HepG2 (cell line): ENCODE measurements around the gene RBM23. TPM values are rescaled to one million over a fixed set of nuclear protein-coding genes. Genes with fewer than 3 reads are reported as not detected.

Experiments used
- ARNT ChIP-seq: fragments of 450-650 bp; IDR thresholded peaks from 2 replicates; pipeline ENCODE4 v1.6.1; 2017
- ATAD3A ChIP-seq: sonication (generic); formaldehyde crosslinking; IDR thresholded peaks from 2 replicates; pipeline ENCODE4 v1.4.0; 2020; ENCODE audit warnings: missing genetic modification reagents
- CCDC6 ChIP-seq: sonication (generic); formaldehyde crosslinking; IDR thresholded peaks from 2 replicates; pipeline ENCODE4 v1.8.1; 2022; ENCODE audit warnings: mild to moderate bottlenecking, missing genetic modification reagents, moderate library complexity
- CREBL2 ChIP-seq: sonication (generic); formaldehyde crosslinking; IDR thresholded peaks from 2 replicates; pipeline ENCODE4 v1.8.1; 2023; ENCODE audit warnings: missing genetic modification reagents, mild to moderate bottlenecking, borderline replicate concordance
- NR2F1 ChIP-seq, 2 experiments: fragments of 450-650 bp in 1 of 2; formaldehyde crosslinking in 1 of 2; IDR thresholded peaks; 2 replicates each; pipeline versions ENCODE4 v1.5.0 to v1.6.1; 2016 to 2020; ENCODE audit warnings: mild to moderate bottlenecking in 1 of 2, missing compliant biosample characterization in 1 of 2, missing genetic modification reagents in 1 of 2, moderate library complexity in 1 of 2
- NRL ChIP-seq: sonication (generic); formaldehyde crosslinking; IDR thresholded peaks from 2 replicates; pipeline ENCODE4 v1.5.0; 2020; ENCODE audit warnings: missing genetic modification reagents, mild to moderate bottlenecking, moderate library complexity, borderline replicate concordance
- RERE ChIP-seq: IDR thresholded peaks from 2 replicates; pipeline ENCODE4 v1.6.1; 2016; ENCODE audit warnings: low read depth, missing genetic modification reagents, missing compliant biosample characterization
- SAFB2 ChIP-seq: sonication (generic); formaldehyde crosslinking; IDR thresholded peaks from 2 replicates; pipeline ENCODE4 v1.5.1; 2020; ENCODE audit warnings: missing genetic modification reagents, low read depth, mild to moderate bottlenecking, borderline replicate concordance
- SOX13 ChIP-seq, 3 experiments: fragments of 450-650 bp in 1 of 3; sonication (generic) in 1 of 3; formaldehyde crosslinking in 1 of 3; IDR thresholded peaks in 2 of 3; conservative IDR thresholded peaks in 1 of 3; 2 replicates each; pipeline versions ENCODE4 v1.5.0 to v1.6.1; 2016 to 2020; ENCODE audit warnings: antibody characterized with exemption in 1 of 3, mild to moderate bottlenecking in 1 of 3, missing compliant biosample characterization in 1 of 3, missing genetic modification reagents in 1 of 3, moderate library complexity in 1 of 3
- YEATS4 ChIP-seq: sonication (generic); formaldehyde crosslinking; IDR thresholded peaks from 2 replicates; pipeline ENCODE4 v1.4.0; 2020; ENCODE audit warnings: missing genetic modification reagents, borderline replicate concordance
- ZBTB42 ChIP-seq: sonication (generic); formaldehyde crosslinking; IDR thresholded peaks from 2 replicates; pipeline ENCODE4 v1.5.0; 2020; ENCODE audit warnings: mild to moderate bottlenecking, missing genetic modification reagents
- ZNF572 ChIP-seq: sonication (generic); formaldehyde crosslinking; IDR thresholded peaks from 2 replicates; pipeline ENCODE4 v1.5.1; 2020; ENCODE audit warnings: mild to moderate bottlenecking, missing genetic modification reagents
- ZNF746 ChIP-seq: sonication (generic); formaldehyde crosslinking; IDR thresholded peaks from 2 replicates; pipeline ENCODE4 v1.8.0; 2022; ENCODE audit warnings: mild to moderate bottlenecking, missing genetic modification reagents
- polyA plus RNA-seq, 8 experiments: library from polyadenylated mRNA; depleted of rRNA in 3 of 8; stranded (reverse) in 7 of 8; unstranded in 1 of 8; fragments of >200 nt; fragmentation: Illumina TruSeq in 4 of 8; extraction: Trizol in 4 of 8; gene quantifications; 2 replicates each; pipeline versions ENCODE4 v1.2.1 to v1.2.3, GENCODE V29; 2011 to 2016; ENCODE audit warnings: low read depth in 4 of 8, missing spikeins in 1 of 8, mixed read lengths in 1 of 8; ENCODE audit not compliant: insufficient read depth in 1 of 8
- total RNA-seq, 5 experiments: library from RNA; depleted of rRNA; stranded (reverse); fragments of >200 nt; fragmentation: Illumina TruSeq; extraction: Trizol; gene quantifications; 2 replicates each; pipeline ENCODE4 v1.2.3, GENCODE V29; 2016; ENCODE audit warnings: low read depth in 1 of 5
- TF ChIP-seq, protein P1 (sequence below): sonication (generic); formaldehyde crosslinking; IDR thresholded peaks from 2 replicates; pipeline ENCODE4 v1.9.0; 2021; ENCODE audit warnings: missing genetic modification reagents, mild to moderate bottlenecking, borderline replicate concordance
- TF ChIP-seq, protein P2 (sequence below): sonication (generic); formaldehyde crosslinking; IDR thresholded peaks from 2 replicates; pipeline ENCODE4 v1.4.0; 2020; ENCODE audit warnings: mild to moderate bottlenecking, missing genetic modification reagents
- TF ChIP-seq, protein P3 (sequence below): sonication (generic); formaldehyde crosslinking; IDR thresholded peaks from 2 replicates; pipeline ENCODE4 v1.5.1; 2020; ENCODE audit warnings: mild to moderate bottlenecking, missing genetic modification reagents

RBM23 gene
- total and polyA plus RNA-seq, 2 of the 13 experiments (the other 11 are each of a cell fraction or from before 2014, with no cell fraction given): 1.5 to 2.1 TPM

DNA sequence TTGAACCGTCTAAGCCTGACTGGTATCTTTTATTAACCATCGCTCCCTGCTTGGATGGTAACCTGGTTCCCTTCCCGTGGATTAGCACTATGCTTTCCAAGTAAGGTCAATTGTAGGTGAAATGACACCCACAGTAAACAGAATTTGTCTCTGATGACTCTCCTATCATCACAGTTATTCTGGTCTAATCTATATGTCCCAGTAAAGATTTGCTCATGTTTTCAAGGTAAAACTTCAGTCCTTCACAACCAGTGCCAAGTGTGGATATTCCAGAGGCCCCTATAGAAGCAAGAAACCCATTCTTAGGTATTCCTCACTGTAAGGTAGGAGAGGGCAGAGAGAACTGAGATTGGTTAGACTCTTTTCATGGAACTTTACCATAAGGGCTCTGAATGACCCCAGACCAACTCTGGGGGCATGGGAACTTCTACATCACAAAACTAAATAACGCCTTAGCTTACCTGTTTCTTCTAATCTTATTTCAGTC is 47.9 kb upstream of the RBM23 start (continued):
- 0 out of 2 replicates have a peak, but pooled peaks have one; percentile 16 for TF ChIP-seq CREBL2 (CRISPR knock-in tag)
- TF ChIP-seq ZNF572: no peak
- no peak for TF ChIP-seq NRL (CRISPR knock-in tag)
- TF ChIP-seq, protein P1, sequence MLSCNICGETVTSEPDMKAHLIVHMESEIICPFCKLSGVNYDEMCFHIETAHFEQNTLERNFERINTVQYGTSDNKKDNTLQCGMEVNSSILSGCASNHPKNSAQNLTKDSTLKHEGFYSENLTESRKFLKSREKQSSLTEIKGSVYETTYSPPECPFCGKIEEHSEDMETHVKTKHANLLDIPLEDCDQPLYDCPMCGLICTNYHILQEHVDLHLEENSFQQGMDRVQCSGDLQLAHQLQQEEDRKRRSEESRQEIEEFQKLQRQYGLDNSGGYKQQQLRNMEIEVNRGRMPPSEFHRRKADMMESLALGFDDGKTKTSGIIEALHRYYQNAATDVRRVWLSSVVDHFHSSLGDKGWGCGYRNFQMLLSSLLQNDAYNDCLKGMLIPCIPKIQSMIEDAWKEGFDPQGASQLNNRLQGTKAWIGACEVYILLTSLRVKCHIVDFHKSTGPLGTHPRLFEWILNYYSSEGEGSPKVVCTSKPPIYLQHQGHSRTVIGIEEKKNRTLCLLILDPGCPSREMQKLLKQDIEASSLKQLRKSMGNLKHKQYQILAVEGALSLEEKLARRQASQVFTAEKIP (CRISPR knock-in tag): no peak
- no peak for TF ChIP-seq SOX13 (IDR thresholded peaks at IDR 0.05)
- no peak for TF ChIP-seq SOX13 (CRISPR knock-in tag; conservative IDR thresholded peaks at IDR 0.05 in 1 of 2, IDR thresholded peaks at IDR 0.05 in 1 of 2)
- no peak for TF ChIP-seq SAFB2 (CRISPR knock-in tag)
- TF ChIP-seq YEATS4 (CRISPR knock-in tag): no peak
- TF ChIP-seq ARNT: no peak
- no peak for TF ChIP-seq CCDC6 (CRISPR knock-in tag)
- TF ChIP-seq ZNF746 (CRISPR knock-in tag): no peak
- TF ChIP-seq RERE (CRISPR knock-in tag): no peak
- TF ChIP-seq ZBTB42 (CRISPR knock-in tag): no peak
- TF ChIP-seq NR2F1 (CRISPR knock-in tag; IDR thresholded peaks at IDR 0.05): no peak; a peak in 1 of 4 replicates
- TF ChIP-seq, protein P2, sequence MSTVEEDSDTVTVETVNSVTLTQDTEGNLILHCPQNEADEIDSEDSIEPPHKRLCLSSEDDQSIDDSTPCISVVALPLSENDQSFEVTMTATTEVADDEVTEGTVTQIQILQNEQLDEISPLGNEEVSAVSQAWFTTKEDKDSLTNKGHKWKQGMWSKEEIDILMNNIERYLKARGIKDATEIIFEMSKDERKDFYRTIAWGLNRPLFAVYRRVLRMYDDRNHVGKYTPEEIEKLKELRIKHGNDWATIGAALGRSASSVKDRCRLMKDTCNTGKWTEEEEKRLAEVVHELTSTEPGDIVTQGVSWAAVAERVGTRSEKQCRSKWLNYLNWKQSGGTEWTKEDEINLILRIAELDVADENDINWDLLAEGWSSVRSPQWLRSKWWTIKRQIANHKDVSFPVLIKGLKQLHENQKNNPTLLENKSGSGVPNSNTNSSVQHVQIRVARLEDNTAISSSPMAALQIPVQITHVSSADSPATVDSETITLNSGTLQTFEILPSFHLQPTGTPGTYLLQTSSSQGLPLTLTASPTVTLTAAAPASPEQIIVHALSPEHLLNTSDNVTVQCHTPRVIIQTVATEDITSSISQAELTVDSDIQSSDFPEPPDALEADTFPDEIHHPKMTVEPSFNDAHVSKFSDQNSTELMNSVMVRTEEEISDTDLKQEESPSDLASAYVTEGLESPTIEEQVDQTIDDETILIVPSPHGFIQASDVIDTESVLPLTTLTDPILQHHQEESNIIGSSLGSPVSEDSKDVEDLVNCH (CRISPR knock-in tag): no peak
- TF ChIP-seq ATAD3A (CRISPR knock-in tag): no peak
- TF ChIP-seq, protein P3, sequence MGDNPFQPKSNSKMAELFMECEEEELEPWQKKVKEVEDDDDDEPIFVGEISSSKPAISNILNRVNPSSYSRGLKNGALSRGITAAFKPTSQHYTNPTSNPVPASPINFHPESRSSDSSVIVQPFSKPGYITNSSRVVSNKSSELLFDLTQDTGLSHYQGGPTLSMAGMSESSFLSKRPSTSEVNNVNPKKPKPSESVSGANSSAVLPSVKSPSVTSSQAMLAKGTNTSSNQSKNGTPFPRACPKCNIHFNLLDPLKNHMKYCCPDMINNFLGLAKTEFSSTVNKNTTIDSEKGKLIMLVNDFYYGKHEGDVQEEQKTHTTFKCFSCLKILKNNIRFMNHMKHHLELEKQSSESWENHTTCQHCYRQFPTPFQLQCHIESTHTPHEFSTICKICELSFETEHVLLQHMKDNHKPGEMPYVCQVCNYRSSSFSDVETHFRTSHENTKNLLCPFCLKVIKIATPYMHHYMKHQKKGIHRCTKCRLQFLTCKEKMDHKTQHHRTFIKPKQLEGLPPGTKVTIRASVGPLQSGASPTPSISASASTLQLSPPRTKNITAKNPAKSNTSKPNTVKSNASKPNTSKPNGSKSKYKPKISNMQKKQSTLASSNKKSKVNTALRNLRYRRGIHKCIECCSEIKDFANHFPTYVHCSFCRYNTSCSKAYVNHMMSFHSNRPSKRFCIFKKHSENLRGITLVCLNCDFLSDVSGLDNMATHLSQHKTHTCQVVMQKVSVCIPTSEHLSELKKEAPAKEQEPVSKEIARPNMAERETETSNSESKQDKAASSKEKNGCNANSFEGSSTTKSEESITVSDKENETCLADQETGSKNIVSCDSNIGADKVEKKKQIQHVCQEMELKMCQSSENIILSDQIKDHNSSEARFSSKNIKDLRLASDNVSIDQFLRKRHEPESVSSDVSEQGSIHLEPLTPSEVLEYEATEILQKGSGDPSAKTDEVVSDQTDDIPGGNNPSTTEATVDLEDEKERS: no peak
